Heart left ventricle (tissue), 13 donors: ENCODE measurements around the gene EIF4A3.

Experiments used
- POLR2A ChIP-seq, 2 donors: fragments of 450-650 bp; IDR thresholded peaks; one replicate each; pipeline ENCODE4 v1.6.1; 2017; ENCODE audit warnings: antibody characterized with exemption in 2 of 2, mild to moderate bottlenecking in 2 of 2, moderate library complexity in 2 of 2
- TF ChIP-seq, protein P1 (sequence below), 12 donors: fragments of 200-600 bp; sonication (generic) in 4 of 12; IDR thresholded peaks; one replicate each; pipeline versions ENCODE4 v1.5.0 to v1.8.0; 2018 to 2022; ENCODE audit warnings: antibody characterized with exemption in 12 of 12, mild to moderate bottlenecking in 5 of 12
- donor health status: ischemic (EF 13 %, LVEDD 7.1; RV severe dilation, severe dysfunction).
- donor health status: DM: no; HTN: yes; CAD: no.
- donor health status: DM: no; HTN: no; CAD: no.
- donor health status: ischemic (EF 25% LVEDD 6.9; RV normal size, moderate dysfunction).
- donor health status: ischemic (EF 25% LVEDD 5.7; RV mildly dilated, moderate dysfunction).
- donor health status: ischemic (EF 35%, LVEDD 5.7; RV mildly dilated, moderate dysfunction).
- donor health status: nonischemic (EF 11% LVEDD 7.7; RV severe dilation, severe dysfunction).
- donor health status: DM: yes; HTN: yes; CAD: no.
- donor health status: PGD.
- donor health status: ischemic (EF 29% LVEDD 5.4; RV normal size, mild dysfunction).
- donor health status: nonischemic (EF 23%, LVEDD 6.1; RV moderate dilation, normal function).

DNA sequence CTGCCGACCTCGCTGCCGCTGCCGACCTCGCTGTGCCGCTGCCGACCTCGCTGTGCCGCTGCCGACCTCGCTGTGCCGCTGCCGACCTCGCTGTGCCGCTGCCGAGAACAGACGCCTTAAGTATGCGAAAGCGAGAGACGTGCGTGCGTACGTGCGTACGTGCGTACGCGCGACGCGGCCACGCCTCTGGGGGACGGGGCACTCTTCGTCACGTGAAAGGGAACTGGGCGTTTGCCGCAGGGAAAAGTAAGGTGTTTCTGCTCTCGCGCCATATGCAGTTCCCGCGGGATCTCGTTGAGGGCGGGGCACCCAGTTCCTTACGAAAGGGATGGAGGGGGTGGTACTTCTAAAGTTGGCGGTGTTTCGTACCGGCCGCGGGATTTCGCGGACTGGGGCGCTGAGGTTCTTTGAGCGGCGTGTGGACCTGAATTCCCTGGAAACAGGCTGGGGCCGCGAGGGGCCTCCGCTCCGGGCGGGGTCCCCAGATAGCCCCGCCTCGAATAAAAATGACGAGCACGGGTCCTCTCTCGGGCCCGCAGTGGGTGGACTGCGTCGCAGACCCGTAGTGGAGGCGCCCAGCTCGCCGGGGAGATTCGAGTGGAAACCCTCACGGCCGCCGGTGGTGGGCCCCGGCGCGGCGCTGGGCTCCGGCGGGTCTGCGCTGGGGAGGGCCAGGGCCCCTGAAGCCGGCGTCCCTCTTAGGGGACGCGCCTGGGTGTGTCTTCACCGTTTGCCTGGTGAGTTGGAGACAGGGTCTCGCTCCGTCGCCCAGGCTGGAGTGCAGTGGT is at the start of gene EIF4A3:
- TF ChIP-seq, protein P1, sequence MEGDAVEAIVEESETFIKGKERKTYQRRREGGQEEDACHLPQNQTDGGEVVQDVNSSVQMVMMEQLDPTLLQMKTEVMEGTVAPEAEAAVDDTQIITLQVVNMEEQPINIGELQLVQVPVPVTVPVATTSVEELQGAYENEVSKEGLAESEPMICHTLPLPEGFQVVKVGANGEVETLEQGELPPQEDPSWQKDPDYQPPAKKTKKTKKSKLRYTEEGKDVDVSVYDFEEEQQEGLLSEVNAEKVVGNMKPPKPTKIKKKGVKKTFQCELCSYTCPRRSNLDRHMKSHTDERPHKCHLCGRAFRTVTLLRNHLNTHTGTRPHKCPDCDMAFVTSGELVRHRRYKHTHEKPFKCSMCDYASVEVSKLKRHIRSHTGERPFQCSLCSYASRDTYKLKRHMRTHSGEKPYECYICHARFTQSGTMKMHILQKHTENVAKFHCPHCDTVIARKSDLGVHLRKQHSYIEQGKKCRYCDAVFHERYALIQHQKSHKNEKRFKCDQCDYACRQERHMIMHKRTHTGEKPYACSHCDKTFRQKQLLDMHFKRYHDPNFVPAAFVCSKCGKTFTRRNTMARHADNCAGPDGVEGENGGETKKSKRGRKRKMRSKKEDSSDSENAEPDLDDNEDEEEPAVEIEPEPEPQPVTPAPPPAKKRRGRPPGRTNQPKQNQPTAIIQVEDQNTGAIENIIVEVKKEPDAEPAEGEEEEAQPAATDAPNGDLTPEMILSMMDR (IDR thresholded peaks at IDR 0.05): peak in 6 of 12 donors; percentile 1 to 25 (median 18)
- peak in 1 of 2 donors; percentile 98 for TF ChIP-seq POLR2A (IDR thresholded peaks at IDR 0.05)
